GM19395 (cell line): ENCODE results near the gene HERC2.
"Not testable (repeated sequence)": the region's sequence is repeated elsewhere in the genome, so short reads cannot be mapped to it uniquely, and the experiment has no call there.

Experiments used
- ATAC-seq: cut with Tn5 transposase; IDR thresholded peaks from one replicate; pipeline ENCODE4 v1.9.1; 2021; ENCODE audit warnings: mild to moderate bottlenecking, moderate library complexity; ENCODE audit not compliant: unreplicated experiment

The HERC2 gene

DNA sequence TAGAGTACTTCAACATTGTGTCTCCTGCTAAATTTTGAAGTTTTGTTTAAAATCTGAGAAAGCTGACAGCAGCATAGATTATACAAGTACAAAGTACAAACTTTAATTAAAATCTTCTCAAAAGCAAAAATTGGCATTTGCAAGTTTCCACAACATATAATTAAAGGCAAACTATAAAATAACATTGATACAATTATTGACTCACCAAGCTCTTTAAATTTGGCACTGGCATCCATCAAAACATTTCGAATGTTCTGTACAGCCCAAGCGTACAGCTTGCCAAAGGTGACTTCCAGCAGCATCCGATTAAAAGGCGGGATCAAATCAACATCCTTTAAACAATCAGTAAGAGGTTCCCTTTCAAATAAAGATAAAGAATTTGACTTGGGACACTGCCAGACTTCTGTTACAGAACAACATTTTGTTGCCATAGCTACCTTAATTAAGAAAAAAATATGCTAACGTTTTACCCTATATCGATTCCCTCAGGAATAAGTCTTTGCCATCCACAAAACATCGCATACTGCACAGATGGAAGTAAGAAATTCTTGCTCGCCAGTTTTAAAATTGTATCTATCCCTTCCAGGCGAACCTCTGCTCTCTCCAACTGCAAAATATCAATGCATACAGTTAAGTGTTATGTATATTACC is 92.9 kb downstream of the HERC2 start:
- ATAC-seq = not testable (repeated sequence)

DNA sequence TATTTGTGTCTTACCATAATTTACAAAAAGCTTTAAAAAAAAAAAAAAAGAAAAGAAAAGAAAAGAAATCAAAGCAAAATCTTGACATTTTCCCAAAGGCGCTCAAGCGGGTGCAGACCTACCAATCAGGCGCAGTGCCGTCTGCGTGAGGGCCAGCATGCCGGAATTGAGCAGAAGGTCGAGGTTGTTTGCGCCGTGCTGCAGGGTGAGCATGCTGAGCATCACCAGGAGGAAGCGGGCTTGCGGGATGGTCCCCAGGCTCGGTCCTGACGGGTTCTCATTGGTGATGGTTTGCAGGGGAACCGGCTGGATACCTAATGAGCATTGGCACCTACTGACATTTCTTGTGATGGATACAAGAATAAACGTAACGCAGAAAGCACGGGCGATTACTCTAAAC is 93.9 kb downstream of the HERC2 start:
- ATAC-seq = no peak

DNA sequence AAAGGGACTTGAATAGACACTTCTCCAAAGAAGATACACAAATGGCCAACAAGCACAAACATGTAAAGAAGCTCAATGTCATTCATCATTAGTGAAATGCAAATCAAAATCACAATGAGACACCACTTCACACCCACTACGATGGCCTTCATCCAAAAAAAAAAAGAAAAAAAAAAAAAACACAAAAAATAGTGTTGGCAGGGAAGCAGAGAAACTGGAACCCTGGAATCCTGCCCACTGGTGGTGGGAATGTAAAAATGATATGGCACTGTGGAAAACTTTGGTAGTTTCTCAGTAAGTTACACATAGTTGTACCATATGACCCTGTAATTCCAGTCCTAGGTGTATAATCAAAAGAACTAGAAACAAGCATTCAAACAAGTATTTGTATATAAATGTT is 94.7 kb downstream of the HERC2 start:
- not testable (repeated sequence) for ATAC-seq

DNA sequence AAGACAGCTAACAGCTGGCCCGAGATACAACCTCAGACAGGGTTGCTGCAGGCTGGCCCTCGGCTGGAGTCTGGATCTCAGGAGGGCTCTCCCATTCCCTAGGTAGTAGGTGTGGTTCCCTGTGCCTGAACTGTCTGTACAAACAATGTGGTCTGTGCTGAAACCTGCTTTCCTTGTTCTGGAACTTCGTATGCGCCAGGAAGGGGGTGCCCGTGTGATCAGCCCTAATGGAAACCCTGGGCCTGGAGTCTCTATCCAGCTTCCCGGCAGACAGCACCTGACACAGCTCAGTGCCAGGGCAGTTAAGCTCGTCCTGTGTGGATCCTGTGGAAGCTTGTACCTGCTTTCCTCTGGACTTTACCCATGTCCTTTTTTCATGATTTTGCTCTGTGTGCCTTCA is 99.4 kb downstream of the HERC2 start:
- not testable (repeated sequence) for ATAC-seq

DNA sequence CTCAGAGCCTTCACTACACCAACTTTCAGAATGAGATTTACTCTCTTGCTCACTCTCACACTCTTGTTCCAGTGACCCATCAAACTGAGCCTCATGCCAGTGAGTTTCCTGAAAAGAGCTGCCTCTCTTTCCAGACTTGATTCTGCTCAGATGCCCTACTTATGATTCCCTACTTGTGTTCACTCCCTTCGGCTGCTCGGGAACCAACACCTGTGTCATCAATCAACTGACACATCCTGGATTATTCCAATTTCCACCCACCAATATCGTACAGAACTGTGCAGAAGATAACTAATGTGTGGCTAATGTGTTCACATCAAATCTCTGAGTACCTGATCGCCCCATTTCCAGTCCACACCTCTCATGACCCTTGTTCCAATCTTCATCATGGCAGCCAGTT is 100.3 kb downstream of the HERC2 start:
- not testable (repeated sequence) for ATAC-seq

DNA sequence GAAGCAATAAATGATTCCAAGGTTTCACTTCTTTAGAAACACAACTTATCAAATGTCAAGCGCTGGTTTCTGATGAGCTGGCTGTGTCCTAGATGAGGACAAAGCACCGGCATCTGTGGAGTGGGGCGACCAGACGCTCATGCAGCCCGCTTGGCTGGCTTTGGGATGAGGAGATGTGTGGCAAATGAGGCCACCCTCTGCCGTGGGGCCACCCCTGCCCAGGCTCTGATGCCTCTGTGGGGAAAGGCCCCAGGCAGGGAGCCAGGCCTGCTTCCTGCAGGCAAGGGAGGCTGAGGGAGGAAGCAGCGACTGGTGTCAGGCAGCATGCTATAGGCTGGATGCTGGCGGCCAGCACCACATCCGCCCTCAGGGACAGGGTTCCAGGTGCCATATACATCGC is 102.9 kb downstream of the HERC2 start:
- no peak for ATAC-seq

DNA sequence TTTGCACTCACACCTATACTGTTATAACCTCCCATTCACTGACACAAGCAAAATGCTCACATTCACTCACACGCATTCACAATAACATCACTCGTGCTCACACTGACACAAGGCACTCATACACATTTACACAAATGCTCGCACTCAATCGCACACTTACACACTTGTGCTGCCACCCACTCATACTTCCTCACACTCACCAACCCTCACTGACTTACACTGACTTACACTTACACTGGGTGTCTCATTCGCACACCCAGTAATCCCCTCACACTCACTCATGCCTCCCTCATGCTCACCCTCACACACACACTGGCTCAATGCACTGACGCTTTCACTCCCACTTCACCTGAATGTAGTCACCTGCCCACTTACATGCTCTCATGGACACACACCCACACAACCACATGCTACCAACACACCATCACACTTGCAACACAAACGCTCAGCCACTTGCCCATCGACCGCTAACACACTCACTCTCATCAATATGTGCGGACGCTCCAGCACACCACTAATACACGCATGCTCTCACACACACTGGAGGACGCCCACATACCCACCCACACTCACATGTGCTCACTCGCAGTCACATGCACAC is 104.9 kb downstream of the HERC2 start:
- ATAC-seq = not testable (repeated sequence)

DNA sequence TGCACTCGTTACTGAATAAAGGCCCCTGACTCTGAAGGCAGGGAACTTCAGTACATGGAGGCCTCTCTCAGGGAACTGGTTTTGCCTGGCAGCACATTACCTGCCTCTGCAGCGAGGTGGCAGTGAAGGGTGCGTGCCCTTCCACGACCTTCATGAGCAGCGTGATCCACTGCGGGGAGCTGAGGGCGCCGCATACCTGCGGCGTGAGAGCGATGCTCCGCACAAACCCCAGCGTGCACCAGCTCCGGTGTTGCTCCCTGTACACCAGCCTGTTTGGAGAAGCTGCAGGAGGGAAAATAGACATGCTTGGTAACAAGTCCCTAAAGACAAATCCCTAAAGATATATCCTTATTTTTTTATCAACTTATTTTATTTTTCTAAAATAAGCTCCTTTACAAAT is 106.5 kb downstream of the HERC2 start:
- not testable (repeated sequence) for ATAC-seq

DNA sequence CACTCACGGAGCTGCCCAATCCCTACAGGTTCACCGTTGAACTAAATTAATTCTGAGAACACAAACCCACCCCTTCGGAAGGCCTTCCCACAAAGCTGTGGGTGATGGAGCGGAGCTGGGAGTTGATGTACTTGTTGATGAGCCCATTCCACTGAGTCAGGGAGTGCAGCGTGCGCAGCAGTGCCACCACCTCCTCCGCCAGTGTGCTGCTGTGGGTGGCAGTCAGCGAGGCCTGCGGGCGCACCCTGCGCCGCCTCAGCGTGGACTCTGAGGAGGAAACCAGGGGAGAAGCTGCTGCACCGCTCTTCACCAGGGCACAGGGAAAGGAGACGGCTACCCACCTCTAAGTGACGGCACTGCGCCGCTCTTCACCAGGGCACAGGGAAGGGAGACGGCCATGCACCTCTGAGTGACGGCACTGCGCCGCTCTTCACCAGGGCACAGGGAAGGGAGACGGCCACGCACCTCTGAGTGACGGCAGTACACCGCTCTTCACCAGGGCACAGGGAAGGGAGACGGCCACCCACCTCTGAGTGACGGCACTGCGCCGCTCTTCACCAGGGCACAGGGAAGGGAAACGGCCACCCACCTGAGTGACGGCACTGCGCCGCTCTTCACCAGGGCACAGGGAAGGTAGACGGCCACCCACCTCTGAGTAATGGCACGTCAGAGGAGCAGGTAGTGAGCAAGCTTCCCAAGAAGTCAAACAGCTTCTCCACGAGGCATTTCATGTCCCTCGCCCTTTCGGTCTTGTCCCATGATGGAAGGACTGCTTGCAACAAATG is 107.8 kb downstream of the HERC2 start:
- ATAC-seq = not testable (repeated sequence)

DNA sequence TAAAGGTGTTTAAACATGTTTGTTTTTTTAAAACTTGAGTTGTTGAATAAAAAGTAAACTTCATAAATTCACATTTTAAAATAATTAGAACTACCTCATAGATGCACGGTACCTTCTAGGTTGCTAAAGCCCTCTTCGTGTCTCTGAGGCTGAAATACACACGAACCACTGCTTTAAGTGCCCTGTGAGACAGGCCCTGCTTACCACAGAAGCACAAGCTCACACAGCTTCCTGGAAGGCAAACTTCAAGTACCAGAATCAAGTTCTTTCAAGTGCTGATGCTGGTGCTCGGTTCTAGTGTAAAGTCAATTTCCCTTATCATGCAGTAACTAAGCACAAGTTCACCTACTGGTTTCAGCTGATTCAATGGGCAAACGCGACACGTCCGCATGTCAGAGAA is 108.6 kb downstream of the HERC2 start:
- not testable (repeated sequence) for ATAC-seq

DNA sequence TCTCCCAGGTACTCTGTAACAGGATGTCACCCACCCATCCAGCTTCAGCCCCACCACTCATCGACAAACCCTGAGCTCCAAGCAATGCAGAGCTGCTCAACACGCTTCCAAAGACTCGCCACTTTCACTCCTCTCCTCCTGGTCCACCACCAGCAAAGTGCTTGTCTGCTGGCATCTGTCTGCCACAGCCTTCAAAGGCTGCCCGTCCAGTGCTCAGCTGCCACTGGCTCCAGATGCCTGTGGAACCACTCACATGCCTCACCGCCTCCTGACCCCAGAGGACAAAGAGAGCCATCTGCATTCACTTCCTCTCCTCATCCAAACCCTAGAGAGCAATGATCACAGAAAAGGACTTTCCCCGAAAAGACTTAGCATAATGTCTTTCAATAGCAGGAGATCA is 113.4 kb downstream of the HERC2 start:
- ATAC-seq = no peak

DNA sequence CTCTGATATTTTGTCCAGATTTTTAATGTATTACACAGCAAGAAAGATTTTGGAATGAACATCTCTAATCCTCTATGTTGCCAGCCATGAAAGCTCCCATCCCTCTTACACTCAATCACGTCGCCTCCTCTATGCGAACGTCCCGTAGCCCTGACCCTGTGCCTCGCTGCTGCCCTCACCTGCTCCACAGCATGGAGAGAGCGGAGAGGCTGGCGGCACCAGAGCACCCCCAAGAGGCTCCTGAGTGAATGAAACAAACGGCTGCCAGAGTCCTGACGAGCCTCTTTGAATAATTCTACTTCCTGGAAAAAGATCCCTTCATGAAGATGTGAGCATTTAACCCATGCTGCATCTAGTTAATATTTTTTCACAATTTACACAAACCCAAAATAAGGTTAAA is 116.3 kb downstream of the HERC2 start:
- not testable (repeated sequence) for ATAC-seq

DNA sequence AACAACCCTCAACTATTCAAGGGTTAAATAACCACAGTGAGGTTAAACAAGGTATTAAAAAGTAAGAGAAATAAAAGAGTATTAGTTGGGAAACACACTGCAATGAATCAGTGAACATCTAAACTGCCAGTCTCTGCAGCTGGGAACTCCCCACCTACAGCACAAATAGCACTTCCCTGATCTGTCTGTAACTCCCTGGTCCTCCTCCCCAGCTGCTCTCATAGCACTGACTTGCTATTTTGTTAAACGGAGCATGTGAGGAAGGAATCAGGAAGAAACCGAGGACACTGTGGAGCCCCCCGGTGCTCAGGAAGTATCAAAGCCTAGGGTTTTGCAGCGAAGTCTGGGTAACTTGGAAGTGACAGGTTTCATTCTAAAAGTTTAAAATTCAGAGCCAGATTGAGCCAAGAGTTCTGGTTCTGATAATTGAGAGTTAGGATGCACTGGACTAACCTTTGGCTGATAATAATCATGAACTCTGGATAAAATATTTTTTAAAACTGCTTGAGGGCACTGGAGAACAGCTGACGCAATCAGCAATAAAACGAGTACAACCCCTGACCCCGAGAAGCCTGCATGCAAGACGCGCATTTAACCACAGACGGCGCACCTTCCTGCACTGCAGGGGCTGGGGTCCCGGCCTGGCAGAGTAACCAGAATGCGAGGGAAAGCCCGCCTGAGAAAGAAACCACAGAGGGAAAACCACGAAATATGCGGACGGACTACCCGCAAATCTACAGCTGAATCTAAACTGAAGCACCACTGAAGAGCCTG is 118.7 kb downstream of the HERC2 start:
- ATAC-seq = not testable (repeated sequence)

DNA sequence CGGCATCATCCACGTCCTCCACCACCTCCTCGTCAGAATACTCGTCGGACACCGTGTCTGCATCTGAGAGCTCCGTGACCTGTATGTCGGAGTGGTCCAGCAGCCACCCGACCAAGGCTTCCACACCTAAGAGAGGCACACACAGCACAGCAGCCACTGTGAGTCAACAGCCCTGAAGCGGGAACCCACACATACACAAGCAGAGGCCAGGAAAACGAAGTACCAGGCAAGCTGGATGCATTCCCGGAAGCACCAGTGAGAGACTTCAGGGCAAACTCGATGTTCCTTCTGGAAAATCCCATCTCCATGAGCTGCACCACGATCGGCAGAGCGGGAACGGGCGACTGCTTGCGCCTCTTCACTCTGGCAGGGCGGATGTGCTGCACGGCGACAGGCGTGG is 119.9 kb downstream of the HERC2 start:
- not testable (repeated sequence) for ATAC-seq

DNA sequence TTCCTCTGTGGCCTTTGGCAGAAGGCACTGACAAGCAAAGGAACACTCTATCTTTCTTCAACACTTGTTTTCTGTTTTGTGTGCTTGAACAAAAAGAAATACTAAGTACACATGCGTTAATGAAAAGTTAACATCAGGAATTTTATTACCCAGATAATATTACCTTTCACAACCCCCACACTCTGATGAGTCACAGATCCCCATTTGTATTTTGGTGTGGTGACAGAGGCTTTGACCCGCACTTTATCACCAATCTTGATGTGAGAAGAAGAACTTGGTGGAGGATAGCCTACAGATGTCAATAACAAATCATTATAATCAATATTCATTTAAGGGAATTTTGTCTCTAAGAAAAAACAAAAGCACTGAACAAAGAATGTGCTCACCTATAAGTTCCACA is 123.8 kb downstream of the HERC2 start:
- not testable (repeated sequence) for ATAC-seq

DNA sequence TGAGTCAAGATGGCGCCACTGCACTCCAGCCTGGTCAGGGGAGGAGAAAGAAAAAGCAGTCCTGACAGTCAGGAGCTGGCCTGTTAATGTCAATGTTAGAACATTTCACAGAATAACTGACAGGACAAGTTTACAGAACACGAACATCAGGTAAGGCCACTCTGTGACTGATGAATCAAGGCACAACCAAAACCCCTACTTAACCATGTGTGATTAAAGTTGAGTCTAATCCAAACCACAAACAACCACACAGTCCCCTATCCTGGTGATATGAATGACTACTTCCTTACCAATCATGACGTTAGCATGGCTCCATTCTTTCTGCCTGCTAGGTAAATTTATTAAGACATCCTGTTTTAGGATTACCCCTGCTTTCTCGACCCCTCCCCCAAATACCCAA is 124.3 kb downstream of the HERC2 start:
- not testable (repeated sequence) for ATAC-seq

DNA sequence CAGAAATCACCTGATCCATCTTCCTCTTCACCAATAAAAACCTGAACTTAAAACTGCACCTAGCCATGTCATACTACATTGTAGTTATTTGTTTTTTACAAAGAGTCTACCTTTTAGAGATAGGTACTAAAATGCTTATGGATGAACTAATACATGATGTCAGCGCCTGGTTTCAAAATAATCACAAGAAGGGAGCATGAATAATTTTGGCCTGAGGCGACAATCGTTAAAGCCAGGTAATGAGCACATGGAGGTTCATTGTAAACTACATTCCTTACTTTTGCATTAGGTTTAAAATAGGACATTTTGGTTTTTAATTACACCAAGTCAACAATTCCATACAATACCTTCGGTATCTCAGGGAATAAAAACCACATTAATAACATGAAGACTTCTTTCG is 125.4 kb downstream of the HERC2 start:
- not testable (repeated sequence) for ATAC-seq

DNA sequence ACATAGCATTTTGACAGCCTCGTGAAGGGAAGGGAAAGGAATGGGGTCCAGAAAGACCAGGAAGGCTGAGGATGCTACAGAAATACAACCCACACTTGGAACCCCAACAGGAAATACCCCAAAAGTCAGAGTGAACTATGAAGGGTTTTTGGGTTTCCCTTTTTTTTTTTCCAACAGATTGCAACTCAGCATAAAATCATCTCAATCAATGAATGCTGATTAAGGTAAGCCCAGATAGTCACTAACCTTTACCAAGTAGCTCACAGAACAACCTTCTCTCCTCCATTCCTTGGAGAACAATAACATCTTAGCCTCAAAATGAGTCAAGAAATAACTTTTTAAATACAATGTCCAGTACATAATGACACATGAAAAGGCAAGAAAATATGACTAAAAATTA is 129.2 kb downstream of the HERC2 start:
- ATAC-seq = no peak

DNA sequence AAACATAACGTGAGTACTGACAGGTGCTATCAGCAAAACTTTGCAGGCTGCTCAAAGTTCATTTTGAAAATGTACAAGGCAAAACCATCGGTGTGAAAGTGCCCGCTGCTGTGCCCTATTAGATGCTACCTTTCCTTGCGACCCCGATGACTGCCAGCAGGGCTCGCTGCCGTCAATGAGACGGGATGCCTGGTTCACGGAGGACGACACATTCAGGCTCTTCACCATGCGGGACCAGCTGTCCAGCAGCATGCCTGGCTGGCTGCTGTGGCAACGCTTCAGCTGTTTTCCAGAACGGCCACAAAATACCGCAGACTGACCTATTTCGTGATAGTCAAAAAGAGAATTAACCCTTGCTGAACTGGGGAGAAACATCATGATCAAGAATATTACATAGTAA is 130.1 kb downstream of the HERC2 start:
- no peak for ATAC-seq

DNA sequence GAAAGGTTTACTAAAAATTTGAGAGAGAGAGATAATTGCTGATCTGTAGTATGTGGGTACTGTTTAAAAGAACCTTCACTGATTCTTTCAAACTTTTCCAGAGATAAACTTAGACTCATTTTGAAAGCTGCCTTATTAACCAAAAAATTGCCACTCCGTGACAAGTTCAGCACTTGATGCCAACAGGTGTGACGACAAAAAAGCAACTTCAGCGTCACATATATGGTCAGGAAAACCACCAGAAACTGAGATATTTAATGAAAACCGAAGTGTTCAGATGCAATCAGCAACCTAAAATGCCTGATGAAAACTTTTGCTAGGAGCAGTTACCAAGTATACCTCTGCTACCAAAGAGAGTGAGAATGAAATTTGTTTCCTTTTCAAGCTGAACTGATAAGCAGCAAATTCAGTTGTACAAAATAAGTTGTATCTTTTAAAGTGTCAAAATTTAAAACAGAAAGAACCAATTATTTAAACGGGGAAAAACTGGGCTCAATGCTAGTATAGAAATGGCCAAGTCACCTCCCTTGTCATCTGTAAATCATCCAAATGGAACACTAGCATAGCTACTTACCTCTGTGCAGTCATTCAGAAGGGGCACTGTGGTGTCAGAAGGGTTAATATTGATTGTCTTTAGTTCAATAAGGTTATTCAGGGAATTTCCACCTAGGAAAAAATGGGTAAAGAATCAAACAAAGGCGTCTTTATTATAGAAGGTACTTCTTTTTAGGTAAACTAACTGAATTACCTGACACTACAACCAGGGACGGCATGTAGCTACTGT is 131.4 kb downstream of the HERC2 start:
- no peak for ATAC-seq
